GM12864 (cell line): ENCODE measurements around the gene TIRAP.
"Not testable (repeated sequence)": the region's sequence is repeated elsewhere in the genome, so short reads cannot be mapped to it uniquely, and the experiment has no call there.

Experiments used
- DNase-seq: peaks from one replicate; pipeline ENCODE4 v3.0.0-alpha.2; 2011; ENCODE audit warnings: low read depth
- H3K4me3 ChIP-seq: 2 replicates; pipeline ENCODE4 v1.5.1; 2011; ENCODE audit warnings: mild to moderate bottlenecking, low read depth, low read length, control low read depth
- CTCF ChIP-seq: IDR thresholded peaks from 2 replicates; pipeline ENCODE4 v1.5.1; 2011; ENCODE audit warnings: low read depth, mild to moderate bottlenecking, moderate library complexity, low read length, control low read depth, inconsistent platforms; ENCODE audit errors: missing control alignments

The TIRAP gene

DNA sequence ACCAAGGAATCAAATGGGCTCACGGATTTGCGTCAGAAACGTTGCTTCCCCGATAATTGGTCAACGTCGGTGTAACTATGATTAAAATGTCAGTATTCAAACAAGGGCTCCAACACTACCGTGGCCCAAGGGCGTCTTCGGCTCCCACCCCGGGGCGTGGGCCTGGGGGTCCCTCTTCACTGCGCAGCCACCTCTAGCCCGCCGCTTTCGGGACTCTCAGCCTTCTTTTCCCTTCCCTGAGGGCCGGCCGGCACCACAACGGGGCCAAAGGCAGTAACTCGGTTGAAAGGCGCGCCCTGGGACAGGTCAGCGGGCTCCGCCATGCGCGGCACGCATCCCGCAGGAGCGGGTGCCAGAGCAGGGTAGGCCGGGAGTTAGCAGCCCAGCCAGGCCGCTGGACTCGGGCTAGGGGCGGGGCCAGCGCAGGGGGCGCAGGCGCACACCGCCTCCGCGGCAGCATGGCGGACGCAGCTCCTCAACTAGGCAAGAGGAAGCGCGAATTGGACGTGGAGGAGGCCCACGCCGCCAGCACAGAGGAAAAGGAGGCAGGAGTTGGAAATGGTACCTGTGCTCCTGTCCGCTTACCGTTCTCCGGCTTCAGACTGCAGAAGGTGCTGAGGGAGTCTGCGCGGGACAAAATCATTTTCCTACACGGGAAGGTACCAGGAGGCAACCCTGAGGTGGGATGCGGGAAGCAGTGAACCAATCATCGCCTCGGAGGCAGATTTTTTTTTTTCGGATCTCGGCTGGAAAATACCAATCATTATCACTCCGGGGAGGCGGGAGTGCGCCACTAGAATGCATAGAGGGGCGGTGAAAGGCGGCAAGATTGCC lies 20.9 kb downstream of the TIRAP start, which contains the start of gene DCPS:
Gene DCPS (plus strand): TSS at position 438 of the 834 bp plus-strand sequence. CDS start 21 bp downstream, at position 459.
- no peak for DNase-seq
- H3K4me3 ChIP-seq: peak within 1 kb of the TSS; percentile 90
- TF ChIP-seq CTCF: no peak

DNA sequence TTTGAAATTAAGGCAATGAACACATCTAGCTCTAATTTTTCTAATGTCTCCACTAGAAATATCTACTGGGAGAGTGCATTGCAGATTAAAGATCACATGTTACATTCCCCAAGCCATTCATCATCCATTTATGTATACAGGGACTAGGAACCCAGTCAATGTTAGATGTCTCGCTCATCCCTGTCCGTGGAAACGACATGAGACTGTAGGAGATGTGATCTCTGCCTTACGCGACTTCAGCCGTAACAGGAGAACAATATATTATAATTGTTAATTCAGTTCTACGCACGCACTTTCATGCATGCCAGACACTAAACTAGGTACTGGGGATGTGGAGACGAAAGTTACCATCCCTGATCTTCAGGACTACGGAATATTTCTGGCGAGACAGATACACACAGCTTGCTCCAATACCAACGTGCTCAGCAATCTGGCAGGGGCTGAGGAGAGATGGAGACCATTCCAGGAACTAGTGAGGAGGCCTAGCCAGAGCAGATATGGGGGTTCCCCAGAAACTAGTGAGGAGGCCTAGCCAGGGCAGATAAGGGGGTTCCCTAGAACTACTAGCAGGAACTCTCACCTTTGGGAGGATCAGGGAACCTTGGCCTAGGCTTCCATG lies 21.7 kb downstream of the TIRAP start:
- TF ChIP-seq CTCF: no peak
- H3K4me3 ChIP-seq: peak overlapping the region; percentile 90
- DNase-seq: no peak

GRCh38 chr11:126305699-126306098 lies 22.8 kb downstream of the TIRAP start:
- no peak overlapping the region for H3K4me3 ChIP-seq
- no peak for TF ChIP-seq CTCF
- peak; percentile 83 for DNase-seq

DNA sequence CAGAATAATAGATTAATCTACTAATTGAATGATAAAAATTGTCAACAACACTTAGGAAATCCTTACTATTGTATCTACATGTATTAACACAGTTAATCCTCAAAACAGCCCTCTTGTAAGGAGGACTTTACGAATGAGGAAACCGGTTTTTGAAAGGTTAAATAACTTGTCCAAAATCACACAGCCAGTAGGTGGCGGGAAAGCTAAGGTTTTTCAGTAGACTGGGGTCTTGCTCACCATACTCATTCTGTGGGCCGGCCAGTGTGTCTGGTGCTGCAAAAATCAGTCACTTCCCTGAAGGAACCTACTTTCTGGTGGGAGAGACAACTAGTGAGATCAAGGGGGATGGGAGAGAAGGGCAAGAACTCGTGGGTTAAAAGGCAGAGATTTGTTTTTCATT lies 24.8 kb downstream of the TIRAP start:
- no peak for DNase-seq

DNA sequence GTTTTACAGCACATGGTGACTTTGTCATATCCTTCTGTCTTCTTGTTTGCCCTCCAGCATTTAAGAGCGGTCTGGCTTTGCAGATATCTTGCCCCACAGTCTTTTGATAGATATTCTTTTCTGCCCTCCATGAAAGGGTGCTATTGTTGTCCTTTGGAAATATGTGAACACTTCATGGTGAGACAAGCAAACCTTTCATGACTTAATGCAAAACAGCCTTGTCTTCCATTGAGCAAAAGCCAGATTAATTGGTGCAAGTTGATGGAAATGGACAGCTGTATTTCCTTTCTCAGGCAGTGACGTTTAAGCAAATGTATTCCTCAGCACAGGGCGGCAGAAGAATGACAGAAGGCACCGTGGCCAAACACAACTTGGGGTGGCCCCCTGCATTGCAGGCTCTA lies 25.4 kb downstream of the TIRAP start:
- DNase-seq: no peak
- H3K4me3 ChIP-seq: no peak overlapping the region
- no peak for TF ChIP-seq CTCF

More for the DNA sequence above, 24.8 kb downstream of the TIRAP start:
- TF ChIP-seq CTCF: peak; percentile 35
- H3K4me3 ChIP-seq: no peak overlapping the region

GRCh38 chr11:126308771-126309170 lies 25.9 kb downstream of the TIRAP start:
- not testable (repeated sequence) for DNase-seq, H3K4me3 ChIP-seq

- DNase-seq: no peak
- no peak overlapping the region for H3K4me3 ChIP-seq
- peak; percentile 88 for TF ChIP-seq CTCF
Measured at GRCh38 chr11:126310200-126310991, 27.5 kb downstream of the TIRAP start.
